ENCODE measurements around the gene MTAP.
A peak's percentile ranks its signal among the peaks of the same experiment; 100 is the strongest.

The MTAP gene

DNA sequence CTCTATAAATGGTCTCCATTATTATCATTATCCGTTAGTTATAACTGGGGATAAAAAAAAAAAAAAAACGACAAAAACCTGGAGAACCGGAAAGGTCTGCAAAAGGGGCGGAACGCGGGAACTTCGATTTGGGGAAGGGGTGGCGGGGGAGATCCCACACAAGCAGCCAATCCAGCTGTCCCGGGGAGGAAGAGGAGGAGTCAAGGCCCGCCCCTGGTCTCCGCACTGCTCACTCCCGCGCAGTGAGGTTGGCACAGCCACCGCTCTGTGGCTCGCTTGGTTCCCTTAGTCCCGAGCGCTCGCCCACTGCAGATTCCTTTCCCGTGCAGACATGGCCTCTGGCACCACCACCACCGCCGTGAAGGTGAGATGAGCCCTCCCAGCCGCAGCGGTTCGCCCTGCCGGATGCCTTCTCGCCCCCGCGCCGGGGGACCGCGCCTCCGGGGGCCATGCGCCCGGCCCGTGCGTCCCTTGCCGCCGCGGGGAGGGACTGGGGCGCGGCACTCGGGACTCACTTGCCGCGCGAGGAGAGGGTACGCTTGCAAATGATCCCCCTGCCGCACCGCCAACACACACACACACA, at the start of gene MTAP:
MTAP (plus strand) TSS at position 219 of the 583 bp plus-strand sequence; CDS start at position 332, 113 bp downstream.
- DNase-seq (ENCODE audit: low read depth) = peak; percentile 48

DNA sequence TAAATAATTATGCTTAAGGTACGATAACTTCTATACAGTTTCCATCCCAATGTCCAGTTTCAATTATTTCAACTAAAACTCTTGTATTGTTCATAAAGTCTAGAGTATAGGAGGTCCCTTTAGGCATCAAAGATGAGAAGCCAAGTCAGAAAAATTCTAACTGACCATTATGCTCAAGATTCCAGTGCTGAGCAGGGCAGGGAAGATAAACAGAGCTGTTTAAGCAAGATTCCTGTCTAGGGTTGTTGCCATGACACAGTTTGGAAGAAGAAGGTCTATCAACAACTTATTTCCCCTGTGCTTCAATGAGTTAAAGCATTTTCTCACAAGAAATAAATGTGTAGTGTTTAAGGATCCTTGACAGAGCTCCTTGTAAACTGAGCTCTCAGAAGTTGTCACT, 48.9 kb upstream of the MTAP start:
- no peak for DNase-seq (ENCODE audit: low read depth)

DNA sequence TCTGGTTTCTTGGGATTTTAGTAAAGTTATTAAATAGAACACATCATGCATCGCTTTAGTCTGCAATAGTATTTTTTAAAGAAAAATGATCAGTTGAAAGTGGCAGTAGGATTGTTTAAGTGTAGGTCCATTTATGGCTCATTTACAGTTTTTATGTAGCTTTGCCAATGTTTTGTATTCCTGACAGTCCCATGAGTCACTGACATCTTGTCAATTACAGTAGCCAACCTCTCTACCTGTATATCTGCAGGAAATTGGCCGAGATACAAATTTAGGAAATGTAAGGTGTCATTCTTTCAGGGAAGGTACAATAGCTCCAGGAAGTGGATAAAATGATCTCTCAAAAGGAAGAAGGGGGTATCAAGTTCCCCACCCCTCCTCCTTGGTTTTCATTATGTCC, 47.7 kb upstream of the MTAP start:
- no peak for DNase-seq (ENCODE audit: low read depth)

DNA sequence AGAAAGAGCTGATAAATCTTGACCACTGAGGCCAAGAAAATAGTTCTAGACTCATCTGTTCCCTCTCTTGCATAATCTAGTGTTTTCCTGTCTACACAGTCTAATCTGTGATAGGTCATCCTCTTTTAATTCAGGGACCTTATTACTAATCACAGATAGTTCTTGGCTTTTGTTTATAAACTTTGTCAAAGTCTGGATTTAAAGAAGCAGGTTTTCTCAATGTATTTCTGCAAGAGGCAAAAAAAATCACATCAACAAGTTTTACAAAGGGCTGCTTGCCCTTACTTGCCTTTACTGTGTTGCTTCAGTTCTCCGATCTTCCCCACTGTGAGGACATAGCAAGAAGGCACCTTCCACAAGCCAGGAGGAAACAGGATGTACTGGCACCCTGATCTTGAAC, 43.9 kb upstream of the MTAP start:
- DNase-seq (ENCODE audit: low read depth) = no peak

DNA sequence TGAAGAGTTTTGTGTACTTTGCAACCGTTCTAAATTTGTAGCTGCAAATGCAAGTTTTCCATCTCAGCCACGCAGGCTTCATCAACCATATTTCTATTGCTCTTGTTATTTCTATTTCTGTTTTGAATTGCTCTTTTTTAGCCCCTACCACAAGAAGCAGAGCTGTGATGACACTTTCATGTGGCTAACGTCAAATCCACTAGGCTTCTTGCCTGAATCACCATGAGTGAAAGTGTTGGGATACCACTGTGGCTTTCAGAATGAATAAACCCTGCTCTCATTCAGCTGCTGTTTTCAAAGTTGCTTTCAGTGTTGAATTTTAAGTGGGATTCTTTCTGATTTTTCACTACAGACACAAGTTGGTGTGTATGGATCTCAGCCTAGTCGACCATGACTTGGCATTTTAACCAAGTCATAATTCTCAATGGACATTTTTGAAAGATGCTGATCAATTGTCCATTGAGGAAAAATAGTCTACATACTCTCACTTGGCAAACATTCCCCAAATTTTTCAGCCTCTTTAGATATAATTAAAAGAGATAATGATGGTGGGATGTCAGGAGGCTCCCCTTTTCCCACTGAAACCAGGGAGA, 41.0 kb upstream of the MTAP start:
- no peak for DNase-seq (ENCODE audit: low read depth)

DNA sequence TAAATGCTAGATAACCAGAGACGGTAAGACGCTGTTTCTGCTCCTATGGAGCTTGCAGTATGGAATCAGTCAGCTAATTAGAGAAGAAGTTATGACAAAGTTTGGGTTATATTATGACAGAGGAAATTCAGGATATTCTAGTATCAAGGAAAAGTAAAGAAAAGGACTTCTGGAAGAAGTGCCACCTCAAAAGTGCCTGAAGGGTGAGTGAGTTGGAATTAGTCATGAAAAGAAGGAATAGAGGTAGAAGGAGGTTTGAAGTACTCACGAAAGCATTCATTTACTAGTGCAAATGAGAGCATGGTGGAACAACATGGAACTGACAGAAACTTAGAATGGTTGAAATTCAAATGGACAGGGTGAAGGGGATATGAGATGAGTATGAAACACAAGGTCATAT, 40.4 kb upstream of the MTAP start:
- DNase-seq (ENCODE audit: low read depth) = no peak

DNA sequence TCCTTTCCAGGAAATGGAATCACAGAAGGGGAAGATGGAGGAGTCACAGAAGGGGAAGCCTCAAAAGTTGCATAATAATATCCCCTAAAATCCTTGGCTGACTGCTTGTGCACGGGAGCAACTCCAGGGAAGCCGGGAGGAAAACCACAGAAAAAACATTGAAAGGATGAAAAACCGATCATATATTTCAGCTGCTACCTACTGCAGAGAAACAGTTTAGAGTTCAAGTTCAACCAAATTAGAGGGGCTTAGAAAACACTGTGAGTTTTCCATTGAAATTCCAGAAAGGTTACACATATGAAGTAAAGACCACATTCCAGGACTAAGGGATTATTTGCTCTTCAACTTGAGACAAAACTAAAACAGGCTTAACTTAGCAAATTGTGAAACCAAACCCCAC, 37.6 kb upstream of the MTAP start:
- no peak for DNase-seq (ENCODE audit: low read depth)

DNA sequence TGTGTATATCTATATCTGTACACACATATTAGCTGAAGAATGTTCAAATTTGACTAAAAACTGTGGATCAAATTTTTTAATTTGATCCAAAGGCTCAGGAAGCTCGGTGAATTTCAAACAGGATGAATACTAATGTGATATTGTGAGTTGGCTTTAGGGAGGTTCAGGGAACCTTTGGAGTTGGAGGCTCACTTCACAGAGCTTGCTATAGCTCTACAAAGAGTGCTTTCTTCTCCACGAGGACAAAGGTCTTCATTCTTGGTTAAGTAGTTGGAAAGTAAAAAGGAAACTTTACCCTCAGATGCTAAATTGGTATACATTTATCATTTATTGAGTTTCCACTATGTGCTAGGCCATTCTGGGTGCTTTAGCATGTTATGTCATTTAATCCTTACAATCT, 36.3 kb upstream of the MTAP start:
- no peak for DNase-seq (ENCODE audit: low read depth)

DNA sequence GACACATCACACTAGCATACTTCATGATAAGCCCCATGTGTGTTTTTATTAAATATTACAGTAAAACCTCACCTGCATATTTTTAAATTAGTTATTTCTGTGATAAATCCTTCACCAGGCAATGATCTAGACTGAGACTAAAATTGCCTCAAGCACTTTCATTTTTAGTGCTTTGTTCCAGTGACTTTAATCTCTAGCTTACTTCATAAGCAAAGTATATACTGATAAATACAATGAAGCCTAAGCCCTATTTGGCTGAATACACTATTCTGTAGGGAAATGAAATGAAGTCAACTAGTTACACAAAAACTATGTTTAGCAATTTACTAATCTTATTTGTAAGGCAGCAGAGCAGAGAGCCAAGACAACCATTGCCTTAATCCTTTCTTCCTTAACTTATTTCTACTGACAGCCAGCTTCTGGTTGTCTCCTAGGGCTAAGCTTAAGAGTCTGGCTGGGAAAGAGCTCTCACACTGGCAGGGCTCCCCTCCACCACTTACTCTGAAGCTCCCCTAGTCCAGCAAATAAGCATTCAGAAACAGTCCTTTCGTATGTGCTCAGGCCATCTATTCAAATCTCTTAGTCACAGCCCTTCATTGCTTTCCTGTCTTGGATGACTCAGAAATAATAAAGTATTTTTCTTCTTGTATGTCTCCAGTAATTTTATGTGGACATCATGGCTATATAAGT, 31.4 kb upstream of the MTAP start:
- DNase-seq (ENCODE audit: low read depth) = no peak

DNA sequence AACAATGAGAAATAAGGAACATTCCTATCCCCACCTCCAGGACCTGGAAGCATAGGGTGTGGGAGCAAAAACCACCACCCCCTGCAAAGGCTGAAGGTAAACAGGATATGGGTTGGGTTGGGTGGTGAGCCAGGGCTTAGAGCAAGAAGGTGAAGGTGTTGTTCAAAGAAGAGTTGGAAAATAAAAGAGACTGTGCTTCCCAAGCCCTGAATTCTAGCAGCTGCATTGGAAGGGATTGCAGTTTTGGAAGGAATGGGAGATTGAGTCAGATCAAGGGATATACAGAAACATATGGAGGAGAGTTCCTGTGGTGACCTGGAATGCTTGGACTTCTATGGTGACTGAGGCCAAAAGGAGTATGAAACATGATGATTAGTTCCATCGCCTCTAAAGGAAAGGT, 24.7 kb upstream of the MTAP start:
- no peak for DNase-seq (ENCODE audit: low read depth)

DNA sequence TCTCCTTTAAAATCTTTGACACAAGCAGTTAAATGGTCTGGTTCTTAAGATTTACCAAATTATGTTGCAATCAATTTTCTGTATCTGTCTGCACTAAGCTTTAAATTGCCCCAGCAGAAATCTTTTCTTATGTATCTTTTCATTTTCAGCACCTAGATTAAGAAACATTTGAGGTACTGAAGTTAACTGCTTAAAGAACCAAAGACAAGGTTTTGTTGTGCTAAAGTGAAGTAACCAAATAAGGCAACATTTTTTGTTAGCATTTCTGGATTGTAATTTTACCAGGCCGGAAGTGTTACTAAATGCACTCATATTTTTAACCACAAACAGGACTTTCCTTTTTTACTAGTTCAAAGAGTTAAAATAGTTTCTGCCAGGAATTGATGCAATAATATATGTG, 24.1 kb upstream of the MTAP start:
- DNase-seq (ENCODE audit: low read depth) = no peak

DNA sequence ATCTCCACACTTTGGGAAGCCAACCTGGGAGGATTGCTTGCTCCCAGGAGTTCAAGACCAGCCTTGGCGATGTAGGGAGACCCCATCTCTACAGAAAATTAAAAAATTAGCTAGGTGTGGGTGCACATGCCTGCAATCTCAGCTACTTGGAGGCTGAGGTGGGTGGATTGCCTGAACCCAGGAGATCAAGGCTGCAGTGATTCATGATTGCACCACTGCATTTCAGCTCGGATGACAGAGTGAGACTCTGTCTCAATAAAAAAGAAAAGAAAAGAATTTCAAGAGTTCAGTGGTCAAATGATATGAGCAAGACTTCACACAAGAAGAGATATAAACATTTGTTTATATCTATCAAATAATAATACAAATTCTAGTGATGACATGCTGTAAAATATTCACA, 23.0 kb upstream of the MTAP start:
- DNase-seq (ENCODE audit: low read depth) = no peak

DNA sequence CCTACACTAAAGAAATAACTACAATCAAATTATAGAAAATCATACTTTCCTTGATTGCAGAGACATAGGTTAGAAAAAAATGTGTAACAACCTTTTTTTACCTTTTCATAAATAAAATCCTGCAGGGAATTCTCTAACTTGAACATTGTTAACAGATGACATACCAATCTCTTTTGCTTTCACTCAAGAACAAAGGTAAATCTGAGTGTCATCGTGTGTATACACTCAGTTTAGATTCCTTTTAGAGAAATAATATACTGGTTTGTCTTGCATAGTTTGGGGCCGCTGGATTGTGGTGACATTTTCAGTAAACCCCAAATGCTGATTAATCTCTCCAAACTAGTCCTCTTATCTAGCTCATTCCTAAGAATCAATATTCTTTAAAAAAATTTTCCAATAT, 20.8 kb upstream of the MTAP start:
- DNase-seq (ENCODE audit: low read depth) = no peak

DNA sequence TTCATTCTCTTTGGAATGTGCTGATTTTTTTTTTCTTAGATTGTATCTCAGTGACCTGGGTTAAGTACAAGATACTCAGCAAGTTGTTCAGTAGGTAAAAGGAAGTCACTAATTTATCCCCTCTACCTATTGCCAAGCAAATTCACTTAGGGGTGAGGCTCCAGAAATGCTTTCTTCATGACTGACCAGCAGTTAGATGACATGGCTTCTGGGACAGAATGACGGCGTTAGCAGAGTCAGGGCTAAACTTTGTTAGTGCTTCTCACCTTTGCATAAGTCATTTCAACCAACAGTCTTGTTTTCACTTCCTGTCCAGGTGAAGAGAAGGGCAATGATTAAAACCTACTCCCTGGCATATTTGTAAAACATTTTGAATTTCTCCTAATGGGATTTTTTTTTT, 20.2 kb upstream of the MTAP start:
- DNase-seq (ENCODE audit: low read depth) = no peak

DNA sequence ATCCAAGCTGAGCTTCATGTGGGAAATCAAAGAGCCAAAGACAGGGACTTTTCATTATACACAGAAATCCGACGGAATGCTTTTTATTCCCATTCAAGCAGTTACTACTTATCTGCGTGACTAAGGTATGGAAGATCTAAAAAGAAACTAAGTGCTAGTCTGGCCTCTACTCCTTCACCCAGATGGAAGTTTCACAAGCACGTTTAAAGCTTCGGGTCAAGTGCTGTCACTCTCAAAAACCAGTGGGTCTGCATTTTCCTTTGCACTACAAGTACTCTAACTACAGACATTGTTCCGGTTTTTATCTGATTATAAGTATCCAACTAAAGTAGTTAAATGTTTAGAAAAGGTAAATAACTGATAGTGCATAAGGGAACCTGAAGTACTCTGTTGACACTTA, 13.7 kb upstream of the MTAP start:
- DNase-seq (ENCODE audit: low read depth) = no peak

DNA sequence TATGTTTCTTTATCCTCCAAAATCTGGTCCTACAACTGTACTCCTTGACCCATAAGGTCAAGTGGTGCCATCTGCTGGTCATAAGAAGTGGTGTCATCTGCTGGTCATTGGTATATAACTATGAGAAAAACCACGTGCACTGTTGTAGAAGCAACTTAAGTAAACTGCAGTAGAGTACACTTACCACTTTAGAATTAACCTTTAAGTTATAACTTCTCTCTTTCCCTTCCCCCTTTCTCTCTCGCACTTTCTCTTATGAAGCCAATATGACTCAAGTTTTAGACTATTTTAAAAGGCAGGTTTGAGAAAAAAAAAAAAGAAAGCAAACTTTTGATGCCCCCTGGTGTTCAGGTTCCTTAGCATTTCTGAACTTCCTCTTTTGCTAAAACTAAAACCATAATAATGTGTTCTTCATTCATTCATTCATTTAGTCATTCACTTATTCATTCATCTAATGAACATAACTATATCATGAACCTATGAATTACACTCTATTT, 12.8 kb upstream of the MTAP start:
- no peak for DNase-seq (ENCODE audit: low read depth)

DNA sequence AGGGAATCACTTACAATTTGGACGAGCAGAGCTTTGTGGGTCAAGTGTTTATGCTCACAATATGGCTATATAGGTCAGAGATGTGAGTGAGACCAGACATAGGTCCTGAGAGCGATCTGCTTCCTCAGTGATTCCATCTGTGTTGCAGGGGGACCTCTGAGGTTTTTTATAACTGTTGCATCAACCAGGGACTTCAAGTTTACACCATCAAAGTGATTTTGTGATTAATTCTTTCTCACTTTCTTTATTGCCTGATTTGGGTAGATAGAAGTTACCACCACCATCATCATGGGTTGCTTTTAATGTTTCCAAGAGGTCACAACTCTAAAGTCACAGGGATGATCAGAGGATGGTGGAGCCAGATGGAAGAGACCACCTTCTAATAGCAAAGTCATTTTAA, 7.0 kb upstream of the MTAP start:
- DNase-seq (ENCODE audit: low read depth) = no peak

DNA sequence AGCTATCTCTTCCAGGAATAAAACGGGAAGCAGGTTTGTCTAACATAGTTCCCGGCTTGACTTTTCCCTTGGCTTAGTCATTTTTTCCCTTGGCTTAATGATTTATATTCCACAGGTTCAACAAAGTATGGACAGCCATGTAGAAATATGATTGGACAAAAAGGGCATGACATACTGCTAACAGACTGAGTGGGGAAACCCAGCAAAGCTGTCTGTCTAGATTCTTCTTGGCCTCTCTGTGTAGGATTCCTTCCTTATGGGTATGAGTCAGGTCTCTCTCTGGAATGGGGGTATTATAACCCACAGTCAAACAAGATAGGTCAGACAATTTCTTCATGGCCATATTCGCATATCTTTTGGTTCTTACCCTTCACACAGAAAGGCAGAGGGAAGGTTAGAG, 5.7 kb upstream of the MTAP start:
- DNase-seq (ENCODE audit: low read depth) = no peak

DNA sequence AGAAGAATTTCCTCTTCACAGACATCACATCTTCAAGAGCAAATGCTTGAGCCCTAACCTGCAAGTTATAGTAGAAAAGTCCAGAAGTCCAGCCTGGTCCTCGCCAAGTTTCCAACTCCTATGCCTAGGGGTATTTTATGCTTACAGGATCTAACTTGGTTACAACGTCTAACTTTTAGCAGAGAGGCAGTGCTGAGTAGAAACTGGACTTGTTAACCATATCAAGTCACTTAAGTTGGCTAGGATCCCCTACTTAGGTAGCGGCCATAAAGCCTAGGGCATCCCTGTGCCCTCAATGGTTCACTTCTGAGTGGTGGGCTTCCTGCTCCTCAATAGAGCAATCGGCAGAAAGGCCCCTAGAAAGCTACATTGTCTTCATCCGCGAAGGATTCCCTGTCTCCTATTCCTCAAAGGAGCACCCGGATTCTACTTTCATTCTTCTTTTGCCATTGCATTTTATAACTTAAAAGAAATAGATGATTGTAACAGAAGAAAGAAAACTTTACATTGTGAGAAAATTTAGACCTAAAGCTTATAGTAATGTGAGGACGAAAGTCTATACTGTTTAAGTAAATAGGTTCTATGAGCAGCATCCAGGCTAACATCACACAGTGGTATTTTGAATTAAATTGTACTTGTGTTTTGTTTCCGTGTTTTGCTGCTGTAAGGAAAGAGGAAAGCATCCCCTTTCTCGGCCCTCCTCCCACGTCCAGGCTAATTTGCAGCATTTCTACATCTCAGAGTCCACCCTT, 1.3 kb upstream of the MTAP start:
- DNase-seq (ENCODE audit: low read depth) = no peak

DNA sequence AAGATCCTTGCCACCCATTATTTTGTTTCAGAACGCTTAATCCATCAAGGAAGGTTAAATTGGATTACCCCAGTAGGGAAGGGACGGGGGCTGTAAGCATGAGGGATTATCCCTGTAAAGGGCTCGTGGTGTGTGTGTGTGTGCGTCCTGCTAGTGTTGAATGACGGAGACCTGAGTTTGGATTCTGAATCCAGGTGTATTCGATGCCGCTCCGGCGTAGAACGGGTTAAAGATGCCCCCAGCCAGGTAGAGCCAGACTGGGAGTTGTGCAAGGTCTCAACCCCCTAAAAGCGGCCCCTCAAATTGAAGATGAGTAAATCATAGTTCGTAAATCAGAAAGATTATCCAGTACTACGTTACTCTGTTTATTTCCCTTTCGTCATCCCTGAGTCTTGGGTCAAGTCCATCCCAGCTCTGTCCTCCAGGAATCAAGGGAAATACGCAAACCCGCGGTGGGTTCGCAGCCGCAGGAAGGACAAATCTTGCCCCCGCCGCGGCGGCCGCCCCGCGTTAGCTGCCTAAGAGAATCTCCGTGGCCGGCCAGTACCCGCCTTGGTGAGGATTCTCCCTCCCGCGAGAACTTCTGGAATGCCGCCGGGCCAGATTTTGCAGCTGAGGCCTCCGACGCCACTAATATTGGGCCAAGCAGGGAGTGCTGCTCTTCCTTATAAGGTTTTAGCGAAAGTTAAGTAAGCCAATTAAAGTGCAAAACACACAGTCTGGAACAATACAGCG, 586 bp upstream of the MTAP start:
- DNase-seq (ENCODE audit: low read depth) = no peak

DNA sequence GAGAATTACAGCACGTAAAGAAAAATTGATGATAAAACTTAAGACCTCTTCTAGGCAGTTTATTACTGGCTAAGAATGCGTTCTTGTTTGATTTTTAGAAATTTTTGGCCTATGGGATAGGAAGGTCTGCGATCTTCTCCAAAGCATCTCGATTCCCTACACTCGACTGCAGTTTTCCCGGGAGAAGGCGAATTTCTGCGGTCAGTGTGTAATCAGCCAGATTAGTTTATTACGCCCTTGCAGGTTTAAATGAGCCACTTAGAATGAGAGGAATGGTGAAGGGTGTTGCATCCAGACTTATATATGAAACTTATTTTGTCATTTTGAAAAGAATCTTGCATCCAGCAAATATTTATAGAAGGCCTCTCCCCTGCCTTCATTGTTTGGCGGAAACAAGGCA, 1.2 kb downstream of the MTAP start:
- DNase-seq (ENCODE audit: low read depth) = no peak

DNA sequence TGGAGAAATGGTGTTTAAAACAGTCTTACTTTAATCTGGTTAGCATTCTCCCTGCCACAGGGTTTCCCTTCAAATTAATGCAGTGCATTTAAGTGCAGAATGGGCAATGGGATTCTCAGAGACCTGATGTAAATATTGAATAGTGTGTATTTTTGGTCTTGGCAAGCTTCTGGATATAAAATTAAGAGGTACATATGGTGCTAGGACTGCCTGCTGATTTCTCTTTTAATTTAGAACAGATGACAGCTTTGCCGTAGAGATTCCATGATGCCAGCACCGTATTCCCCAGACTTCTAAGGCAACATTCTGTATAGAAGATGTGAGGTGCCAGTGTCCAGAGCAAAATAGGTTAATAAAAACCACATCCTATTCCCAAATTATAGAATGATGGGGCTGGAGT, 1.9 kb downstream of the MTAP start:
- no peak for DNase-seq (ENCODE audit: low read depth)
